Epithelial cell of esophagus (primary cell): ENCODE data around the gene C22orf42.
"Not testable (repeated sequence)": the region's sequence is repeated elsewhere in the genome, so short reads cannot be mapped to it uniquely, and the experiment has no call there.

Experiments
- DNase-seq: peaks from one replicate; pipeline ENCODE4 v3.0.0; 2010; ENCODE audit warnings: low read depth
- H3K4me3 ChIP-seq: 2 replicates; pipeline ENCODE4 v1.5.1; 2011; ENCODE audit warnings: mild to moderate bottlenecking, low read length, control low read depth
- CTCF ChIP-seq: IDR thresholded peaks from 2 replicates; pipeline ENCODE4 v1.5.1; 2011; ENCODE audit warnings: low read depth, mild to moderate bottlenecking, low read length, control low read depth, inconsistent platforms; ENCODE audit not compliant: insufficient read depth; ENCODE audit errors: missing control alignments

C22orf42 gene

GRCh38 chr22:32177221-32177765, 18.2 kb upstream of the C22orf42 start:
- no peak for TF ChIP-seq CTCF
- peak; percentile 4 for DNase-seq
- no peak overlapping the region for H3K4me3 ChIP-seq

- no peak overlapping the region for H3K4me3 ChIP-seq
- no peak for DNase-seq
- no peak for TF ChIP-seq CTCF
These were observed 16.9 kb upstream of the C22orf42 start for GRCh38 chr22:32175683-32176644.

GRCh38 chr22:32175115-32175514, 16.0 kb upstream of the C22orf42 start:
- TF ChIP-seq CTCF, result no peak
- no peak overlapping the region for H3K4me3 ChIP-seq
- DNase-seq, result no peak

GRCh38 chr22:32165681-32166080, 6.6 kb upstream of the C22orf42 start:
- DNase-seq, result no peak
- TF ChIP-seq CTCF, result no peak
- H3K4me3 ChIP-seq, result no peak overlapping the region

- no peak for DNase-seq
- H3K4me3 ChIP-seq, result no peak overlapping the region
- no peak for TF ChIP-seq CTCF
These were observed 5.2 kb upstream of the C22orf42 start for GRCh38 chr22:32164075-32164860.

GRCh38 chr22:32160411-32160810, 1.3 kb upstream of the C22orf42 start:
- DNase-seq, H3K4me3 ChIP-seq: not testable (repeated sequence)

GRCh38 chr22:32157632-32158031, 1.5 kb downstream of the C22orf42 start:
- DNase-seq, H3K4me3 ChIP-seq: not testable (repeated sequence)

- DNase-seq, result not testable (repeated sequence)
These were observed 4.4 kb downstream of the C22orf42 start for GRCh38 chr22:32154727-32155126.

GRCh38 chr22:32151641-32152040, 7.5 kb downstream of the C22orf42 start:
- H3K4me3 ChIP-seq, result not testable (repeated sequence)

More at GRCh38 chr22:32154727-32155126, 4.4 kb downstream of the C22orf42 start:
- not testable (repeated sequence) for H3K4me3 ChIP-seq

GRCh38 chr22:32150647-32151046, 8.5 kb downstream of the C22orf42 start:
- not testable (repeated sequence) for DNase-seq, H3K4me3 ChIP-seq

More at GRCh38 chr22:32151641-32152040, 7.5 kb downstream of the C22orf42 start:
- DNase-seq, result not testable (repeated sequence)

GRCh38 chr22:32148372-32148771, 10.7 kb downstream of the C22orf42 start:
- not testable (repeated sequence) for H3K4me3 ChIP-seq

GRCh38 chr22:32147128-32147527, 12.0 kb downstream of the C22orf42 start:
- not testable (repeated sequence) for H3K4me3 ChIP-seq, DNase-seq

More at GRCh38 chr22:32148372-32148771, 10.7 kb downstream of the C22orf42 start:
- DNase-seq, result not testable (repeated sequence)
